Erythroblast (primary cell): ENCODE results near the gene DSEL.

Experiments used
- GATA1 ChIP-seq: IDR thresholded peaks from 2 replicates; pipeline ENCODE4 v1.6.1; 2011; ENCODE audit warnings: low read depth, mild to moderate bottlenecking, control low read depth, low read length, moderate library complexity
- POLR2A ChIP-seq: IDR thresholded peaks from 2 replicates; pipeline ENCODE4 v1.6.1; 2011; ENCODE audit warnings: mild to moderate bottlenecking, low read length

- no peak for TF ChIP-seq POLR2A
- no peak for TF ChIP-seq GATA1
Observed at GRCh38 chr18:67516539-67517443, at the start of gene DSEL.
